HFFc6 (cell line): Measurements from ENCODE around the gene SSNA1. TPM values are rescaled to one million over a fixed set of nuclear protein-coding genes. Genes with fewer than 3 reads are reported as not detected.

Experiments
- DNase-seq: peaks from one replicate; pipeline ENCODE4 v3.0.0-alpha.2; 2018
- H3K27ac Mint-ChIP-seq: 2 replicates; pipeline ENCODE4 v1.8.0; 2020; ENCODE audit warnings: mild to moderate bottlenecking, mixed read lengths
- H3K27me3 Mint-ChIP-seq: 2 replicates; pipeline ENCODE4 v1.8.0; 2021; ENCODE audit warnings: mild to moderate bottlenecking, moderate library complexity, mixed read lengths; ENCODE audit not compliant: insufficient read depth
- H3K36me3 Mint-ChIP-seq: 2 replicates; pipeline ENCODE4 v1.8.0; 2021; ENCODE audit warnings: low read depth, mixed read lengths
- H3K4me1 Mint-ChIP-seq: 2 replicates; pipeline ENCODE4 v1.8.0; 2020; ENCODE audit warnings: low read depth, mixed read lengths
- H3K4me3 Mint-ChIP-seq: 2 replicates; pipeline ENCODE4 v1.8.0; 2020; ENCODE audit warnings: mild to moderate bottlenecking, moderate library complexity, mixed read lengths
- H3K9me3 Mint-ChIP-seq: 2 replicates; pipeline ENCODE4 v1.8.0; 2020; ENCODE audit warnings: mild to moderate bottlenecking, mixed read lengths
- total RNA-seq, 6 experiments: library from RNA; stranded (reverse); fragmentation: NEBNext Ultra II Directional; extraction: Animal tissue kit (Norgen Biotek cat#: 25700); gene quantifications; 2 replicates in 1 of 6; 3 replicates in 5 of 6; pipeline ENCODE4 v1.2.3, GENCODE V29; 2021
- TF ChIP-seq, protein P1 (sequence below): fragments of 200-600 bp; sonication (generic); IDR thresholded peaks from 2 replicates; pipeline ENCODE4 v1.5.0; 2021; ENCODE audit warnings: antibody characterized with exemption, mild to moderate bottlenecking

The SSNA1 gene
- total RNA-seq, 6 experiments from 2014 or later: 76.7 to 82.8 (median 82.1) TPM

DNA sequence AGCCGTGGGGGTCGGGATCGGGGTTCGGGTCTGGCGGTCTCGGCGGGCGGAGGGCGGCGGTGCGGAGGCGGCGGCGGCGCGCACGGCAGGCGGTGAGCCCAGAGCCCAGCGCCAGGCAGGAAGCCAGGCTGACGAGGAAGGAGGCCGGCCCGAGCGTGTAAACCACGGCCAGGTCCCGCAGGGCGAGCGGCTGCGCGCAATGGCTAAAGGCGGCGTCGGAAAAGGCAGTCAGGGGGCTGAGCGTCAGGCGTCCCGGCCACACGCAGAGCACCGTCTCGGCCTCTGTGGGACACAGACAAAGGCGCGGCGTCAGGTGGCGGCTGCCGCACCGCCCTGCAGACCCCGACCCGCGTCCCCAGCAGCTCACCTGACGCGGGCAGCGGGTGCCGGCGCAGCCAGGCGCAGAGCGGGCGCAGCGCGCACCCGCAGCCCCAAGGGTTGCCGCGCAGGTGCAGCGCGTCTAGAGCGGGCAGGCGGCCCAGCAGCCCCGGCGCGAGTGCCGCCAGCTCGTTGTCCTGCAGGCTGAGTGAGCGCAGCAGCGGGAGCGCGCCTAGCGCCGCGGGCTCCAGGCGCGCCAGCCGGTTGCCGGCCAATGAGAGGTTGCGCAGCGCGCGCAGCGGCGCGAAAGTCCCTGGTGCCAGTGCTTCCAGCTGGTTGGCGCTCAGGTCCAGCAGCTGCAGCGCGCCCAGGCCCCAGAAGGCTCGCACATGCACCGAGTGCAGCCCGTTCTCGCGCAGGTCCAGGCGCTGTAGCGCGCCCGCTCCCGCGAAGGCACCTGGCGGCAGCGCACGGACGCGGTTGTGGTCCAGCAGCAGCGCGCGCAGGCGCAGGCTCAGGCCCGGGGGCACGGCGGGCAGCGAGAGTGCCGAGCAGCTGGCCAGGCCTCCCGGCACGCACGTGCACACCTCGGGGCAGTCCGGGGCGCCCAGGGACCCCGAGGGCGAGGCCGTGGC, 19.3 kb upstream of the SSNA1 start:
- H3K4me1 Mint-ChIP-seq: no peaks in the 10 kb centered on the region
- DNase-seq: no peak
- no peak overlapping the region for H3K4me3 Mint-ChIP-seq
- H3K27ac Mint-ChIP-seq: no peak overlapping the region
- H3K9me3 Mint-ChIP-seq: no peaks in the 10 kb centered on the region
- no peaks in the 10 kb centered on the region for H3K36me3 Mint-ChIP-seq
- H3K27me3 Mint-ChIP-seq: peaks cover 15% of the 10 kb centered on the region
- TF ChIP-seq, protein P1, sequence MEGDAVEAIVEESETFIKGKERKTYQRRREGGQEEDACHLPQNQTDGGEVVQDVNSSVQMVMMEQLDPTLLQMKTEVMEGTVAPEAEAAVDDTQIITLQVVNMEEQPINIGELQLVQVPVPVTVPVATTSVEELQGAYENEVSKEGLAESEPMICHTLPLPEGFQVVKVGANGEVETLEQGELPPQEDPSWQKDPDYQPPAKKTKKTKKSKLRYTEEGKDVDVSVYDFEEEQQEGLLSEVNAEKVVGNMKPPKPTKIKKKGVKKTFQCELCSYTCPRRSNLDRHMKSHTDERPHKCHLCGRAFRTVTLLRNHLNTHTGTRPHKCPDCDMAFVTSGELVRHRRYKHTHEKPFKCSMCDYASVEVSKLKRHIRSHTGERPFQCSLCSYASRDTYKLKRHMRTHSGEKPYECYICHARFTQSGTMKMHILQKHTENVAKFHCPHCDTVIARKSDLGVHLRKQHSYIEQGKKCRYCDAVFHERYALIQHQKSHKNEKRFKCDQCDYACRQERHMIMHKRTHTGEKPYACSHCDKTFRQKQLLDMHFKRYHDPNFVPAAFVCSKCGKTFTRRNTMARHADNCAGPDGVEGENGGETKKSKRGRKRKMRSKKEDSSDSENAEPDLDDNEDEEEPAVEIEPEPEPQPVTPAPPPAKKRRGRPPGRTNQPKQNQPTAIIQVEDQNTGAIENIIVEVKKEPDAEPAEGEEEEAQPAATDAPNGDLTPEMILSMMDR: no peak

DNA sequence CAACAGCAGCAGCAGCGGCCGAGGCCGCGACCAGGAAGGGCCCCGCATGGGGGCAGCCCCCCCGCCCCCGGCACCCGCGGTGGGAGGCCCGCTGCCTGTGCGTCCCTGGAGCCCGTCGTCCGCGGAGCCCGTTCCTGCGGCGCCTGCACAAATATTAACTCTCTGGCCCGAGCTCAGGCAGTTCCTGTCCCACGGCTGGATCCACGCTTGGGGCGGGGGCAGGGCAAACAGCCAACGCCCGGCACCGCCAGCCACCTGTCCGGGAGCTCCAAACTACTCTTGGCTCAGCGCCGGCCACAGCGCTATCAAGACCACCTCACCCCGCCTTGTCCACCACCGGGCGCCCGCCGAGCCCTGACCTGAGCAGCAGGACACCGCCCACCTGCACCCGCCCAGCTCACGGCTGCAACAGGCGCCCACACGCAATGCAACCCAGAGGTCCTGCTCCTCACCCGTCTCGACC, 18.5 kb upstream of the SSNA1 start, which contains the start of gene LRRC26:
Gene LRRC26, minus strand, starts transcription at position 156 of the 463 bp plus-strand sequence. Its CDS starts 108 bp downstream, at position 48.
- TF ChIP-seq, protein P1: no peak
- Mint-ChIP-seq H3K27ac (no peak within 1 kb of the TSS), H3K9me3 (no peaks in the 10 kb centered on the region), H3K4me1 (no peaks in the 10 kb centered on the region), H3K27me3 (peaks cover 15% of the 10 kb centered on the region), H3K36me3 (no peaks in the 10 kb centered on the region), H3K4me3 (no peak within 1 kb of the TSS)
- DNase-seq: no peak

GRCh38 chr9:137170486-137171148, 17.9 kb upstream of the SSNA1 start:
- Mint-ChIP-seq H3K4me1 (no peaks in the 10 kb centered on the region), H3K4me3 (no peak overlapping the region), H3K36me3 (no peaks in the 10 kb centered on the region), H3K27ac (no peak overlapping the region), H3K27me3 (peaks cover 12% of the 10 kb centered on the region), H3K9me3 (no peaks in the 10 kb centered on the region)
- TF ChIP-seq, protein P1: no peak
- no peak for DNase-seq

GRCh38 chr9:137171149-137171900, 17.2 kb upstream of the SSNA1 start:
- Mint-ChIP-seq H3K9me3 (no peaks in the 10 kb centered on the region), H3K27ac (no peak overlapping the region), H3K4me1 (no peaks in the 10 kb centered on the region), H3K36me3 (no peaks in the 10 kb centered on the region), H3K27me3 (peaks cover 12% of the 10 kb centered on the region), H3K4me3 (no peak overlapping the region)
- DNase-seq: no peak
- TF ChIP-seq, protein P1: no peak
